ENCODE measurements around the gene ACOT9. TPM values are rescaled to one million over a fixed set of nuclear protein-coding genes. Genes with fewer than 3 reads are reported as not detected.

Gene ACOT9
- total and polyA plus RNA-seq, 2 donors (not counting 3 experiments of a cell fraction or from before 2014, with no cell fraction given) = 38.4 to 83.1 TPM

GRCh38 chrX:23705235-23705634, 37.8 kb downstream of the ACOT9 start:
- Histone ChIP-seq H3K4me3 (replicated peaks in 1 of 3; ENCODE audit: insufficient read depth in 1 of 3, low read depth in 1 of 3, low read length in 3 of 3) (no peak overlapping the region), H3K4me1 (ENCODE audit: control insufficient read depth, extremely low read depth, insufficient read depth, low read length) (no peaks in the 10 kb centered on the region), H2AFZ (ENCODE audit: low read depth, low read length) (no peak overlapping the region), H3K27me3 (ENCODE audit: control insufficient read depth in 2 of 2, insufficient read depth in 2 of 2, low read length in 2 of 2) (no peaks in the 10 kb centered on the region), H3K9me3 (replicated peaks; ENCODE audit: control insufficient read depth, insufficient read depth, low read length) (no peaks in the 10 kb centered on the region), H3K9ac (replicated peaks; ENCODE audit: extremely low read depth, insufficient read depth, low read length) (no peak overlapping the region), H3K4me2 (ENCODE audit: insufficient read depth, low read length) (no peak overlapping the region), H3K36me3 (ENCODE audit: control insufficient read depth in 2 of 2, extremely low read depth in 1 of 2, insufficient read depth in 2 of 2, low read length in 2 of 2) (peaks cover 2 to 4% of the 10 kb centered on the region in 2 experiments), H3K79me2 (ENCODE audit: control insufficient read depth, insufficient read depth, low read length) (no peaks in the 10 kb centered on the region), H3K9me1 (replicated peaks; ENCODE audit: control insufficient read depth, extremely low read depth, insufficient read depth, low read length) (no peaks in the 10 kb centered on the region), H4K20me1 (replicated peaks; ENCODE audit: control insufficient read depth, extremely low read depth, insufficient read depth, low read length) (no peaks in the 10 kb centered on the region), H3K27ac (ENCODE audit: insufficient read depth, low read depth, low read length) (no peak overlapping the region)
- intact Hi-C loops (cut with micrococcal nuclease) = no loop called here
- CTCF ChIA-PET = no interaction called here
- POLR2A ChIA-PET = no interaction called here
- TF ChIP-seq MAX (IDR thresholded peaks at IDR 0.05; ENCODE audit: insufficient read depth, insufficient read length) = no peak
- TF ChIP-seq FOS (IDR thresholded peaks at IDR 0.05; ENCODE audit: borderline replicate concordance, insufficient read depth, low read length) = no peak
- peak; percentile 42 for FAIRE-seq
- BruUV-seq (replicated peaks) = no TSS peak
- dilution Hi-C loops (cut with MboI; ENCODE audit: extremely low pct_ligation_motif_present, low sequenced_read_pairs) = no loop called here
- DNase-seq (ENCODE audit: low read depth, low spot score) = no peak

- FAIRE-seq = peak; percentile 80
- intact Hi-C loops (cut with micrococcal nuclease) (no loop called here), dilution Hi-C loops (cut with MboI; ENCODE audit: extremely low pct_ligation_motif_present, low sequenced_read_pairs) (no loop called here)
- TF ChIP-seq FOS (IDR thresholded peaks at IDR 0.05; ENCODE audit: borderline replicate concordance, insufficient read depth, low read length) = no peak
- Histone ChIP-seq H3K9ac (replicated peaks; ENCODE audit: extremely low read depth, insufficient read depth, low read length) (no peak overlapping the region), H3K27ac (ENCODE audit: insufficient read depth, low read depth, low read length) (no peak overlapping the region), H4K20me1 (replicated peaks; ENCODE audit: control insufficient read depth, extremely low read depth, insufficient read depth, low read length) (no peaks in the 10 kb centered on the region), H3K36me3 (ENCODE audit: control insufficient read depth in 2 of 2, extremely low read depth in 1 of 2, insufficient read depth in 2 of 2, low read length in 2 of 2) (peaks cover 2 to 4% of the 10 kb centered on the region in 2 experiments), H3K79me2 (ENCODE audit: control insufficient read depth, insufficient read depth, low read length) (no peaks in the 10 kb centered on the region), H3K4me2 (ENCODE audit: insufficient read depth, low read length) (no peak overlapping the region), H3K4me1 (ENCODE audit: control insufficient read depth, extremely low read depth, insufficient read depth, low read length) (no peaks in the 10 kb centered on the region), H3K27me3 (ENCODE audit: control insufficient read depth in 2 of 2, insufficient read depth in 2 of 2, low read length in 2 of 2) (no peaks in the 10 kb centered on the region), H3K4me3 (replicated peaks in 1 of 3; ENCODE audit: insufficient read depth in 1 of 3, low read depth in 1 of 3, low read length in 3 of 3) (no peak overlapping the region), H3K9me3 (replicated peaks; ENCODE audit: control insufficient read depth, insufficient read depth, low read length) (no peaks in the 10 kb centered on the region), H3K9me1 (replicated peaks; ENCODE audit: control insufficient read depth, extremely low read depth, insufficient read depth, low read length) (no peaks in the 10 kb centered on the region), H2AFZ (ENCODE audit: low read depth, low read length) (no peak overlapping the region)
- POLR2A ChIA-PET = no interaction called here
- DNase-seq (ENCODE audit: low read depth, low spot score) = no peak
- CTCF ChIA-PET = no interaction called here
- BruUV-seq (replicated peaks) = no TSS peak
Observed at GRCh38 chrX:23704673-23705206, 38.3 kb downstream of the ACOT9 start.
